HG02571 (cell line): ENCODE data around the gene RBSN.
A peak's percentile ranks its signal among the peaks of the same experiment; 100 is the strongest.

Experiments
- ATAC-seq: cut with Tn5 transposase; IDR thresholded peaks from one replicate; pipeline ENCODE4 v1.9.1; 2021; ENCODE audit warnings: mild to moderate bottlenecking, moderate library complexity; ENCODE audit not compliant: unreplicated experiment

RBSN gene

DNA sequence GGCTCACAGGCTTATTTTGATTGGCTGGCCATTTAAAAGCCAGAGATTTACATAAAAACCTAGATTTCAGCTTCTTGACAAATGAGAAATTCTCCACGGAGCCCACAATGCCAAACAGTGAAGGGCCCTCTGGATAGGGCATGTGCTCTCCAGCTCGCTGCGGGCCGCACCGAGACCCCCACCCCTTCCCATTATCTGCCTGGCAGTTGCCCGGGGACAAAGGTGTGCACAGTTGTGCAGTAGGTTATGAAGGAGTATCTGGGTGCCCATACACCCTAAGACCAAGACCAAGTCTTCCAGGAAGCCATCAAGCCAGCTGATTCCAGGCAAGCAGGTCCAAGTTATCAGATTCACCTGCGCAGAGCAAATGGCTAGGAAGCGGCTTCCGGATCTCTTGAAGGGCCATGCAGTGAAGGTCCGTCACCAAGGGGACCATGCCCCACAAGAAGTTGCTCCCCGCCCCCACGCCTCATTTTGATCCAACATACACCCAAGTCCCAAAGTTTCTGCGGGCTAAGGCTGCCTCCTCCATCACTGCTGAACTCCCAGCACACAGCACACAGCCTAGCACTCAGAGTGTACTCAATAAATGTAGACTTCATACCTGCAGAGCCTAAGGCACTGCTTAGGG lies 35.2 kb downstream of the RBSN start:
- ATAC-seq: no peak

DNA sequence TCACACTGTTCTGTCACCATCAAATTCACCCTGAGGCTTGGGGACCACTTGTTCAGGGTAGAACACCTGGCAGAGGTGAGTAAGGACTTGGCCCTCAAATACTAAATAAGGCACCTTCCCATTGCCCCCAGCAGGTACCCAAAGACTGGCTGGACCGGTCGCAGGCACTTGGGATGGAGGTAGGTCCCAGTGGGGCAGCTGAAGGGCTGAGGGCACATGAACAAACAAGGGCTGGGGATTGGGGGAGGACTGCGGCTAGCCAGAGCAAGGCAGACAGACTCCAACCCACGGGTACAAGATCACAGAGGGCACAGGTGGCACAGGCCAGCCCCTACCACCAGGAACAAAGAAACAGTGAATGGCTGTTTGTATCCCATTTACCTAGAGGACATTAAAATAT lies 35.7 kb downstream of the RBSN start:
- no peak for ATAC-seq

DNA sequence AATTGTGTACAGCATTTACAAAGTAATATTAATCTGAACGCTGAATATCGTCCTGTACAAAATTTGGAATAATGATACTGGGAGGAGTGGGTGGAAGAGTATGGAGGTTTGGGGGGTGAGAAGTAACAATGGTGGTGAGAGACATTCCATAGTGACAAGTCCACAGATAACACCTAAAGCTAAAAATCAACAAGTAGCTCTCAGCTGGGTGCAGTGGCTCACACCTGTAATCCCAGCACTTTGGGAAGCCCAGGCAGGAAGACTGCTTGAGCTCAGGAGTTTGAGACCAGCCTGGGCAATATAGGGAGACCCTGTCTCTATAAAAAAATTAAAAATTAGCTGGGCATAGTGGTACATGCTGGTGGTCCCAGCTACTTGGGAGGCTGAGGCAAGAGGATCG lies 38.9 kb downstream of the RBSN start:
- no peak for ATAC-seq

DNA sequence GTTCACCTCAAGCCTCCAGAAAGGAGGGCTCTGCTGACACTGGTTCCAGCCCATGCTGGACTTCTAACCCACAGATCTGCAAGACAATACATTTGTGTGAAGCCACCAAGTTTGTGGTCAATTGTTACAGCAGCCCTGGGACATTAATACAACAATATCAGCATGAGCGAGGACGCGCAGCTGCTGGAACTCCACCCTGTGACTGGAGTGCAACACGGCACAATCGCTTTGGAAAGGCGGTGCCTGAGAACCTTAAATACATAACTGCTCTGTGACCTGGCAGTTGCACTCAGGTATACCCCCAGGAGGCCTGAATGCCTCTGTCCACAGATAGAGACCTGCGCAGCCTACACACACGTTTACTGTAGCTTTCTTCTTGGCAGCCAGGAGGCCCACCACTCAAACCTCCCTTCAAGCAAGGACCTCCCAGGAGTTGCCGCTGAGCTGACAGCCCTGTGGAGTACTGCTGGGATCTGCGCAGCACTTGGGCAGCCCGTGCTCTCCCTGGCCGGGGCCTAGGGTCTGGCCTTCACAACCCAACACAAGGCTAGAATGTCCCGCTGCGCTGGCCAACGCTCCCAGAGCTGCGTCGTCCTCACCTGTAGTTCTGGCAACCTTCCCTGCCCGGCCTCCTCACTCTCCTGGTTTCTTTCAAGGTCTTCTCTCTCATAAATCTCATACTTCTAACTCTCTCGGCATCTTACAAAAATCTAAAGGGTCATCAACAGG lies 42.1 kb downstream of the RBSN start:
- ATAC-seq: no peak

GRCh38 chr3:15055019-15055557 lies 43.9 kb downstream of the RBSN start:
- ATAC-seq: peak; percentile 45

DNA sequence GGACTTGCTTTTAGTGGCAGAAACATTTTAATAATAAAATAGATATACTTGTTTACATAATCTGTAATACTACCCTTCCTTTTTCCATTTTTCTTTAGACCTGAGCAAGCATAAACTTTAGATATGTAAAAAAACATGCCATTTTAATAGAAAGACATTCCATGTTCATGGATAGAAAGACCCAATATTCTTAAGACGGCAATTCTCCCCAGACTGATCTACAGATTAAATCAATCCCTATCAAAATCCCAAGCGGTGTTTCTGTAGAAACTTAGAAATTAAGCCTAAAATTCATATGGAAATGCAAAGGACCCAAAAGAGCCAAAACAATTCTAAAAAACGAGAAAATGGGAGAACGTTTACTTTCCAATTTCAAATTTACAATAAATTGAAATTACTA lies 45.4 kb downstream of the RBSN start:
- ATAC-seq: no peak

- ATAC-seq: no peak
Measured at GRCh38 chr3:15052335-15053242, 46.4 kb downstream of the RBSN start.

- no peak for ATAC-seq
Measured at GRCh38 chr3:15051531-15051930, 47.4 kb downstream of the RBSN start.

GRCh38 chr3:15050405-15051092 lies 48.4 kb downstream of the RBSN start:
- ATAC-seq: peak; percentile 58

- ATAC-seq: no peak
Measured at GRCh38 chr3:15049584-15049983, 49.4 kb downstream of the RBSN start.

DNA sequence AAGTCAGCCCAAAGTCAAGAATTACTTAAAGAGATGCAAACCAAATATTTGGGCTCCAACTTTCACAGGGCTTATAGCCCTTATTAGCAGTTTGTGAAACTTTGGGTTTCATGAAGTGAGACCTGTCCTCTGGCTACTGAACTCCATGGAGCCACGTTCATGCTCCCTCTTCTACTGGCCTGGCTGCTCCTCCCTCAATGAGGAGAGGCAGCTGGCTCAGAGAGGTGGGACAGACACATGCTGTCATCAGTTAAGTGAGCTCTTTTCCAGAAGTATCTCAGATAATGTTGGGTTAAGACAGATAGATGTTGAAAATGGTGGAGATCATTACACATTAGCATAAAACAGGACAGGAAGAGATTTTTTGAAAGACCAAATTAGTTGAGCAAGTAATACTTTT lies 53.3 kb downstream of the RBSN start:
- ATAC-seq: no peak

DNA sequence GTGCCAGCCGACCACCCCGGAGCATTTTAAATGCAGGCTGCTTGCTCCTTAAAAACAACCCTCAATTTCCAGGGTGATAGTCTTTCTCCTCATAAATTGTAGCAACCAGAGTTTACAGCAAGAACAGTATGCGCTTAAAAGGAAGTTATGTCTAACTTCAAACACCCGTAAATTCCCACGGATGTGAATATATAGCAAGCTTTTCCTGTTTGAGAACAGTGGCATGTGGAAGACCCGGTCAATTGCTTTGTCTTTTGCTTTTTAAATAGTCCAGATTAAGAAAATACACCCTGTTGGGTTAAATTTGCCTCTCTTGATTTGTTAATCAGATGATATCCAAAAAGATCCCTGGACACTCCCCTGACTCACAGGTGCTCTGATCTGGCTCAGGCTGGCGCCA lies 54.6 kb downstream of the RBSN start:
- ATAC-seq: no peak

DNA sequence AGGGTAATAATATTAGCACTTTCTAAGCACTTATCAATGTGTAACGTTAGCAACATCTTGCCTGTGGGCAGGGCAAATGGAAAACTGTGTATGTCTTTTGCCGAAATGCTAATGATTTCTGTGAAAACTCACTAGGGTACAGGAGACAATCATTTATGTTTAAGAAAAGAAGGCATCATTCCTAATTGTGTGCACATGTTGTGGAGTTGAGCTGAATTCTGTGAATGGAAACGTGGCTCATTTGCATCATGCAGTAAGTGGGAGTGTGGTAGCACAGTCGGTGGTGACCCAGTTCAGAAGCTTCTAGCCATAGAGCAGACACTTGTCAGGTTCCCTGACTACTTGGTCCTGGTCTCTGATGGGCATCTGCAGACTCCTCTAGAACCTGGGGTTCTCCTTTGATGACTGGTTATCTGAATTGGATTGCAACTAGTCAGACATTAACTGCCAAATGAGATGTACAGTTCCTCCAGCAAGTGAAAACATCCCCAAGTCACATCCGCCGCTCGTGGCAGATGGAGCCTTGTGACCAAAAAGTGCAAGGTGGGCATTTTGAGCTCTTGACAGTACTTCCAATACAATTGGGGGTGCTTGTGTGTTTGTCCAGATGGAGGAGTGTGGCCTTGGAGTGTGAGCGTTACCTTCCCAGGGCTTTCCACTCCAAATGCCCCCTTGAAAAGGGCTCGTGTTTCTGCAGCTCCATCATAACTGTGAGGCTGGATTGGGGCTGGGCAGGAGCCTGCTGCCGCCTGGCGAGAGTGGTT lies 55.4 kb downstream of the RBSN start:
- ATAC-seq: no peak

GRCh38 chr3:15042936-15043335 lies 56.0 kb downstream of the RBSN start:
- no peak for ATAC-seq

- no peak for ATAC-seq
Measured at GRCh38 chr3:15041950-15042349, 57.0 kb downstream of the RBSN start.

GRCh38 chr3:15040844-15041243 lies 58.1 kb downstream of the RBSN start:
- no peak for ATAC-seq

DNA sequence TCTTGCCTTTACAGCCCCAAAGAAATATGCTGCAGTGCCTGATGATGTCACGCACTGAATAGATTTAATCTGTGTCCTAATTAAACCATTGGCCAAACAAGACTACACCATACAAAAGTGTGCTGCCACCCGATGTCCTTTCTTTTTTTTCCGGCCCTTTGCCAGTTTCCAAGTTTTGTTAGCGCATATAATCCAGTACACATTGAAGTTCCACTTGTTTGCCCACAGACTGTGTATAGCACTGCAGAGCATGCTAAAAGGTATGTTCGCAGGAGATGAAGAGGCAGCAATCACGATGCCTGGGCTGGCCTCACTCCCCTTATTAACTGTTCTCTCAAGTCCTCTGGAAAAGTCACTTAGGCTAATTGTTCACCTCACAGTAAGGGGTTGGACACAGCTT lies 60.6 kb downstream of the RBSN start:
- ATAC-seq: no peak

GRCh38 chr3:15033103-15033502 lies 65.8 kb downstream of the RBSN start:
- no peak for ATAC-seq

- no peak for ATAC-seq
Measured at GRCh38 chr3:15032650-15033049, 66.3 kb downstream of the RBSN start.

- no peak for ATAC-seq
Measured at GRCh38 chr3:15029625-15030024, 69.3 kb downstream of the RBSN start.
